Measurements from ENCODE around the gene PRR9.

DNA sequence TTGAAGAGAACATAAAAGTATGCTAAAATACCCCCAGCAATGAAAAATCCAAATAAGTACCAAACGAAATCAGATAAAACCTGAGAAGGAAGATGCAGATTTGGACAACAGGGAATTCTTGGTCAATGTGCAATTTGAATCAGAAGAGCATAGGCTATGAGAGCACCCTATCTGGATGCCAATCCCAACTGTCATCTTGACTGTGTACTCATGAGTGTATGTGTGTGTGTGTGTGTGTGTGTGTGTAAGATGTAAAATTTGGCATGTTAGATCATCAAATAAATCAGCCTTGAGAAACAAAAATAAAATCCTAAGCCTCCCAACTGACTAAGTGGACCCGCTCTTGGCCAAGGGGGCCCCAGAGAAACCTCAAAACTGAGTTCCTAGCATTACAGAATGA, 48.7 kb upstream of the PRR9 start:
- TF ChIP-seq, protein P1, sequence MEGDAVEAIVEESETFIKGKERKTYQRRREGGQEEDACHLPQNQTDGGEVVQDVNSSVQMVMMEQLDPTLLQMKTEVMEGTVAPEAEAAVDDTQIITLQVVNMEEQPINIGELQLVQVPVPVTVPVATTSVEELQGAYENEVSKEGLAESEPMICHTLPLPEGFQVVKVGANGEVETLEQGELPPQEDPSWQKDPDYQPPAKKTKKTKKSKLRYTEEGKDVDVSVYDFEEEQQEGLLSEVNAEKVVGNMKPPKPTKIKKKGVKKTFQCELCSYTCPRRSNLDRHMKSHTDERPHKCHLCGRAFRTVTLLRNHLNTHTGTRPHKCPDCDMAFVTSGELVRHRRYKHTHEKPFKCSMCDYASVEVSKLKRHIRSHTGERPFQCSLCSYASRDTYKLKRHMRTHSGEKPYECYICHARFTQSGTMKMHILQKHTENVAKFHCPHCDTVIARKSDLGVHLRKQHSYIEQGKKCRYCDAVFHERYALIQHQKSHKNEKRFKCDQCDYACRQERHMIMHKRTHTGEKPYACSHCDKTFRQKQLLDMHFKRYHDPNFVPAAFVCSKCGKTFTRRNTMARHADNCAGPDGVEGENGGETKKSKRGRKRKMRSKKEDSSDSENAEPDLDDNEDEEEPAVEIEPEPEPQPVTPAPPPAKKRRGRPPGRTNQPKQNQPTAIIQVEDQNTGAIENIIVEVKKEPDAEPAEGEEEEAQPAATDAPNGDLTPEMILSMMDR (IDR thresholded peaks at IDR 0.05), result no peak
- TF ChIP-seq POLR2AphosphoS5 (IDR thresholded peaks at IDR 0.05; ENCODE audit: low read depth, low read length), result no peak
